ENCODE data around the gene SARDH. TPM values are rescaled to one million over a fixed set of nuclear protein-coding genes. Genes with fewer than 3 reads are reported as not detected.

The SARDH gene
- total RNA-seq, 1 donor from 2014 or later: 1.2 TPM

GRCh38 chr9:133669182-133669801, 68.9 kb downstream of the SARDH start:
- no peak for DNase-seq (ENCODE audit: low spot score)
- Mint-ChIP-seq H3K4me1 (ENCODE audit: low read depth) (peaks cover 7% of the 10 kb centered on the region), H3K27ac (ENCODE audit: unreplicated experiment) (no peak overlapping the region), H3K27me3 (ENCODE audit: low read depth) (peaks cover 6% of the 10 kb centered on the region), H3K4me3 (ENCODE audit: unreplicated experiment) (no peak overlapping the region), H3K9me3 (ENCODE audit: low read depth) (peaks cover 3% of the 10 kb centered on the region), H3K36me3 (ENCODE audit: low read depth) (no peaks in the 10 kb centered on the region)
- TF ChIP-seq CTCF (IDR thresholded peaks at IDR 0.05): no peak

- H3K27me3 Mint-ChIP-seq (ENCODE audit: low read depth): peaks cover 14% of the 10 kb centered on the region
- H3K9me3 Mint-ChIP-seq (ENCODE audit: low read depth): peaks cover 3% of the 10 kb centered on the region
- H3K4me3 Mint-ChIP-seq (ENCODE audit: unreplicated experiment): no peak overlapping the region
- no peak overlapping the region for H3K27ac Mint-ChIP-seq (ENCODE audit: unreplicated experiment)
- no peaks in the 10 kb centered on the region for H3K4me1 Mint-ChIP-seq (ENCODE audit: low read depth)
- no peak for DNase-seq (ENCODE audit: low spot score)
- H3K36me3 Mint-ChIP-seq (ENCODE audit: low read depth): no peaks in the 10 kb centered on the region
- TF ChIP-seq CTCF (IDR thresholded peaks at IDR 0.05): no peak
Observed at GRCh38 chr9:133667759-133668450, 70.2 kb downstream of the SARDH start.

GRCh38 chr9:133666845-133667244, 71.3 kb downstream of the SARDH start:
- Mint-ChIP-seq H3K27me3 (ENCODE audit: low read depth) (peaks cover 17% of the 10 kb centered on the region), H3K9me3 (ENCODE audit: low read depth) (peaks cover under 1% of the 10 kb centered on the region), H3K4me3 (ENCODE audit: unreplicated experiment) (no peak overlapping the region), H3K4me1 (ENCODE audit: low read depth) (no peaks in the 10 kb centered on the region), H3K36me3 (ENCODE audit: low read depth) (no peaks in the 10 kb centered on the region), H3K27ac (ENCODE audit: unreplicated experiment) (no peak overlapping the region)
- DNase-seq (ENCODE audit: low spot score): no peak
- TF ChIP-seq CTCF (IDR thresholded peaks at IDR 0.05): no peak

GRCh38 chr9:133666387-133666786, 71.8 kb downstream of the SARDH start:
- Mint-ChIP-seq H3K27ac (ENCODE audit: unreplicated experiment) (no peak overlapping the region), H3K27me3 (ENCODE audit: low read depth) (peaks cover 20% of the 10 kb centered on the region), H3K9me3 (ENCODE audit: low read depth) (no peaks in the 10 kb centered on the region)

GRCh38 chr9:133665535-133665934, 72.6 kb downstream of the SARDH start:
- peaks cover 21% of the 10 kb centered on the region for H3K27me3 Mint-ChIP-seq (ENCODE audit: low read depth)
- H3K9me3 Mint-ChIP-seq (ENCODE audit: low read depth): no peaks in the 10 kb centered on the region
- no peak overlapping the region for H3K4me3 Mint-ChIP-seq (ENCODE audit: unreplicated experiment)
- no peak for DNase-seq (ENCODE audit: low spot score)
- H3K4me1 Mint-ChIP-seq (ENCODE audit: low read depth): no peaks in the 10 kb centered on the region
- TF ChIP-seq CTCF (IDR thresholded peaks at IDR 0.05): no peak
- H3K36me3 Mint-ChIP-seq (ENCODE audit: low read depth): no peaks in the 10 kb centered on the region
- H3K27ac Mint-ChIP-seq (ENCODE audit: unreplicated experiment): no peak overlapping the region

More at GRCh38 chr9:133666387-133666786, 71.8 kb downstream of the SARDH start:
- Mint-ChIP-seq H3K4me1 (ENCODE audit: low read depth) (no peaks in the 10 kb centered on the region), H3K4me3 (ENCODE audit: unreplicated experiment) (no peak overlapping the region), H3K36me3 (ENCODE audit: low read depth) (no peaks in the 10 kb centered on the region)
- no peak for DNase-seq (ENCODE audit: low spot score)
- no peak for TF ChIP-seq CTCF (IDR thresholded peaks at IDR 0.05)

Data from chondrocyte (in vitro differentiated cells).